Transverse colon (tissue), 4 donors: ENCODE results near the gene SULF2. TPM values are rescaled to one million over a fixed set of nuclear protein-coding genes. Genes with fewer than 3 reads are reported as not detected.

Experiments
- DNase-seq: peaks from one replicate; pipeline ENCODE4 v3.0.0-alpha.2; 2019
- H3K27ac ChIP-seq, 4 donors: fragments of 200-600 bp; sonication (generic); 2 replicates each; pipeline ENCODE4 v1.5.1; 2016 to 2018; ENCODE audit warnings: inconsistent platforms in 4 of 4
- H3K27me3 ChIP-seq: fragments of 200-600 bp; sonication (generic); 2 replicates; pipeline ENCODE4 v1.5.1; 2017; ENCODE audit warnings: inconsistent platforms
- H3K36me3 ChIP-seq, 4 donors: fragments of 200-600 bp; sonication (generic); 2 replicates each; pipeline ENCODE4 v1.5.1; 2017 to 2019; ENCODE audit warnings: inconsistent platforms in 4 of 4
- H3K4me1 ChIP-seq, 4 donors: fragments of 200-600 bp; sonication (generic); 2 replicates each; pipeline ENCODE4 v1.5.1; 2017 to 2020; ENCODE audit warnings: inconsistent platforms in 4 of 4
- H3K4me3 ChIP-seq, 4 donors: fragments of 200-600 bp; sonication (generic); 1 replicate in 1 of 4; 2 replicates in 3 of 4; pipeline versions ENCODE4 v1.5.1 to v1.6.1; 2017 to 2019; ENCODE audit warnings: inconsistent platforms in 4 of 4
- H3K9me3 ChIP-seq, 2 donors: fragments of 200-600 bp; sonication (generic); 2 replicates each; pipeline ENCODE4 v1.5.1; 2017 to 2019; ENCODE audit warnings: inconsistent platforms in 2 of 2
- EP300 ChIP-seq: sonication (generic); formaldehyde crosslinking; IDR thresholded peaks from one replicate; pipeline ENCODE4 v1.6.1; 2017; ENCODE audit warnings: antibody characterized with exemption, low read depth
- POLR2A ChIP-seq: fragments of 450-650 bp; IDR thresholded peaks from one replicate; pipeline ENCODE4 v1.6.1; 2016; ENCODE audit warnings: antibody characterized with exemption, mild to moderate bottlenecking, moderate library complexity
- POLR2AphosphoS5 ChIP-seq, 3 donors: sonication (generic); formaldehyde crosslinking; IDR thresholded peaks; one replicate each; pipeline ENCODE4 v1.6.1; 2016; ENCODE audit warnings: antibody characterized with exemption in 3 of 3
- WGBS, 2 donors: methylation state at CpG; one replicate each; pipeline ENCODE4 v1.1.5; 2018; ENCODE audit warnings: low coverage in 1 of 2; 5-methylcytosine and 5-hydroxymethylcytosine counted together
- in situ Hi-C, 4 donors: fragments of 200-750 bp; cut with MboI; loops; one replicate each; pipeline versions ENCODE4 v1.15.0 to v1.15.1; 2017; ENCODE audit warnings: low sequenced_read_pairs in 3 of 4, low pct_ligation_motif_present in 1 of 4, low pct_unique_long_range_greater_than_20kb in 1 of 4
- intact Hi-C: fragments of 100-400 bp; cut with DNase I; formaldehyde crosslinking; loops from one replicate; pipeline ENCODE4 v1.15.1; 2023; ENCODE audit warnings: low total_unique reads
- total RNA-seq, 4 donors: library from RNA; depleted of rRNA; stranded (reverse); fragments of >200 nt; gene quantifications; one replicate each; pipeline ENCODE4 v1.1.0, GENCODE V29; 2016
- TF ChIP-seq, protein P1 (sequence below), 5 experiments: fragments of 200-600 bp in 3 of 5; fragments of 450-650 bp in 2 of 5; sonication (generic) in 3 of 5; IDR thresholded peaks; 1 replicate in 2 of 5; 2 replicates in 3 of 5; pipeline ENCODE4 v1.5.1; 2016 to 2017; ENCODE audit warnings: antibody characterized with exemption in 5 of 5, inconsistent platforms in 3 of 5, mild to moderate bottlenecking in 2 of 5, moderate library complexity in 1 of 5

The SULF2 gene
- total RNA-seq, 4 donors from 2014 or later = 103 to 257 (median 191) TPM

DNA sequence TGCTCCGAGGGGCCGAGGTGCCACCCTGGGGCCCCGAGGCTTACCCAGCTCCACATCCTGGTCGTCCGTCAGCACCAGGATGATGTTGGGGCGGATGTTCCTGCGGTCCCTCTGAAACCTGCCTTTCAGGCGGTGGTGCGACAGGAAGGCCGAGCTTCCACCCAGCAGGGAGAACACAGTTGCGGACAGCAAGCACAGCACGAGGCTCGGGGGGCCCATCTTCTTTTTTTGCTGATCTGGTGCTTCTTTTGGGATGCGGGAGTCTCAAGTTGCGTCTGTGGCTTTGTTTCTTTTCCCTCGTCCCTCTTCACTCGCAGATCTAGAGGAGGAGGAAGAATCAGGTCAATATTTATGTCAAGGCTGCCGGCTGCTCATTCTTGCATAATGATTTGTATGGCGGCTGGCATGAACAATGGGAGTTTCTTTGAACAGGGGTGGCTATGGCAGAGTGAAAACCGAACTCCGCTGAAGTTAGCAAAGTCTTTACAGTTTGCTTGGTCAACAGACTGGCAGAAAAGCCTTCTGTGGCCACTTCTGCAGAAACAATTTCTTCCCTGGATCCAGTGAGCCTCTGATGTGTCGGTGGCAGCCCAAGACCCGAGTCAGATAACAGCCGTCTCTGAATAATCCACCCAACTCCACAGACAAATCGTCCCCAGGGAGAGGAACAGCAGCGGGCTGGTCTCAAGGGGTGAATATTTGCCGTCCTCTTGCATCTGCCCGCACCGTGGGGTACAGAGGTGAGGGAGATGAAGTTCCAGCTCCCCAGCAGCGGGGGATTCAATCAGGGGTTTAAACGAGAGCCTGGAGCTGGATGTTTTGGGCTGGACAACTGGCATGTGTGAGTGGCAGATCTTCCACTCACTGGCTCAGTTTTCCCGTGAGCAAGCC, 27.9 kb downstream of the SULF2 start:
- no peaks in the 10 kb centered on the region for H3K9me3 ChIP-seq
- intact Hi-C loops (no loop called here), in situ Hi-C loops (no loop called here)
- WGBS, 2 donors = 92 to 100% methylated on average over 1 to 32 of the region's 32 CpGs
- H3K4me1 ChIP-seq = no peaks in the 10 kb centered on the region
- no peak for DNase-seq
- peaks cover 0 to 3% (median 0%) of the 10 kb centered on the region in 4 donors for H3K36me3 ChIP-seq
- H3K4me3 ChIP-seq = no peak overlapping the region
- no peaks in the 10 kb centered on the region for H3K27me3 ChIP-seq
- TF ChIP-seq POLR2AphosphoS5 (IDR thresholded peaks at IDR 0.05) (no peak), POLR2A (no peak), EP300 (no peak)
- TF ChIP-seq, protein P1, sequence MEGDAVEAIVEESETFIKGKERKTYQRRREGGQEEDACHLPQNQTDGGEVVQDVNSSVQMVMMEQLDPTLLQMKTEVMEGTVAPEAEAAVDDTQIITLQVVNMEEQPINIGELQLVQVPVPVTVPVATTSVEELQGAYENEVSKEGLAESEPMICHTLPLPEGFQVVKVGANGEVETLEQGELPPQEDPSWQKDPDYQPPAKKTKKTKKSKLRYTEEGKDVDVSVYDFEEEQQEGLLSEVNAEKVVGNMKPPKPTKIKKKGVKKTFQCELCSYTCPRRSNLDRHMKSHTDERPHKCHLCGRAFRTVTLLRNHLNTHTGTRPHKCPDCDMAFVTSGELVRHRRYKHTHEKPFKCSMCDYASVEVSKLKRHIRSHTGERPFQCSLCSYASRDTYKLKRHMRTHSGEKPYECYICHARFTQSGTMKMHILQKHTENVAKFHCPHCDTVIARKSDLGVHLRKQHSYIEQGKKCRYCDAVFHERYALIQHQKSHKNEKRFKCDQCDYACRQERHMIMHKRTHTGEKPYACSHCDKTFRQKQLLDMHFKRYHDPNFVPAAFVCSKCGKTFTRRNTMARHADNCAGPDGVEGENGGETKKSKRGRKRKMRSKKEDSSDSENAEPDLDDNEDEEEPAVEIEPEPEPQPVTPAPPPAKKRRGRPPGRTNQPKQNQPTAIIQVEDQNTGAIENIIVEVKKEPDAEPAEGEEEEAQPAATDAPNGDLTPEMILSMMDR (IDR thresholded peaks at IDR 0.05) = no peak
- no peak overlapping the region for H3K27ac ChIP-seq

DNA sequence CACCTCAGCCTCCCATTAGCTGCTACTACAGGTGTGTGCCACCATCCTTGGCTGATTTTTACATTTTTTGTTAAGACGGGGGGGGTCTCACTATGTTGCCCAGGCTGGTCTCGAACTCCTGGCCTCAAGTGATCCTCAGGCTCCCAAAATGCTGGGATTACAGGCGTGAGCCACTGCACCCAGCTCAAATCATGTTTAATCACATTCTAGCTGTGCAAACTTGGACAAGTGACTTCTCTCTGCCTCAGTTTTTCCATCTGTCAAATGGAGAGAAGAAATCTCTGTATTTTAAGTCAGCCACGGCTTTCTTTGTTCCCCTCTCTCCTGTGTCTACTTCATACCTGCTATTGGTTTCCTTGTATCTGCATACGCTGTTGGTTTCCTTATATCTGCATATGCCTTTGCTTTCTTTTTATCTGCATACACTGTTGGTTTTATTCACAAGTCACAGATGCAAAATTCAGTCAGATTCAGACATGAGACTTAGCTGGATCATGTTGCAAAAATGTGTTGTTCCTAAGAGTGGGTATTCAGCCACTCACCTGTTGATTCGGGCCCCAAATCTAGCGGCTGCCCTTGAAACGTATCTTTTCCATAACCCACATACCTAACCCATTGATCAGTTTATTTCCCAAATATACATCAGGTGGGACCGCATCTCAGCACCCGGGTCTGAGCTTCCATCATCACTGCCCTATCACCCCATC, 30.2 kb downstream of the SULF2 start:
- no peak for DNase-seq
- intact Hi-C loops (no loop called here), in situ Hi-C loops (no loop called here)
- Histone ChIP-seq H3K4me3 (no peak overlapping the region), H3K36me3 (peaks cover 0 to 3% (median 0%) of the 10 kb centered on the region in 4 donors), H3K9me3 (no peaks in the 10 kb centered on the region), H3K27ac (no peak overlapping the region), H3K27me3 (no peaks in the 10 kb centered on the region), H3K4me1 (no peaks in the 10 kb centered on the region)
- WGBS, 2 donors = 93 to 98% methylated on average over 10 of the region's 10 CpGs
- TF ChIP-seq, protein P1 (IDR thresholded peaks at IDR 0.05) = no peak
- TF ChIP-seq POLR2A = no peak
- TF ChIP-seq POLR2AphosphoS5 (IDR thresholded peaks at IDR 0.05) = no peak
- no peak for TF ChIP-seq EP300

DNA sequence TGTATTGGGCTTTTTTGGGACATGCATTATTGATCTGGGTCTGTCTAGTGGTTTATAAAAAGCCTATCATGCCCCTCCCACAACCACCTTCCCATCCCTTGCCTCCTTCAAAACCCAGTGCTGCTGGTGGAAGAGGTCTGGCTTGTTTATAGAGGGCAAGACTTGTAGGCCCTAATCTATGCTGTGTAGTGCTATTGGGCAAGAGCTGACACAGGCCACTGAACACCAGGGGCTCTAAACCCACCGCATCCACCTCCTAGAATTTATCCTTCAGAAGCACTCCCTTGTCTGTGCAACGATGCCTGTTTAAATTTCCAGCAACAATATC, 30.9 kb downstream of the SULF2 start:
- Histone ChIP-seq H3K27me3 (no peaks in the 10 kb centered on the region), H3K27ac (no peak overlapping the region), H3K4me1 (peaks cover 0 to 6% (median 3%) of the 10 kb centered on the region in 4 donors), H3K4me3 (no peak overlapping the region), H3K36me3 (peaks cover 0 to 3% (median 0%) of the 10 kb centered on the region in 4 donors), H3K9me3 (no peaks in the 10 kb centered on the region)
- no peak for TF ChIP-seq EP300
- TF ChIP-seq, protein P1 (IDR thresholded peaks at IDR 0.05) = no peak
- TF ChIP-seq POLR2A = no peak
- no peak for TF ChIP-seq POLR2AphosphoS5 (IDR thresholded peaks at IDR 0.05)
- intact Hi-C loops (no loop called here), in situ Hi-C loops (no loop called here)
- 87 to 88% methylated on average over 2 of the region's 2 CpGs for WGBS, 2 donors
- no peak for DNase-seq

DNA sequence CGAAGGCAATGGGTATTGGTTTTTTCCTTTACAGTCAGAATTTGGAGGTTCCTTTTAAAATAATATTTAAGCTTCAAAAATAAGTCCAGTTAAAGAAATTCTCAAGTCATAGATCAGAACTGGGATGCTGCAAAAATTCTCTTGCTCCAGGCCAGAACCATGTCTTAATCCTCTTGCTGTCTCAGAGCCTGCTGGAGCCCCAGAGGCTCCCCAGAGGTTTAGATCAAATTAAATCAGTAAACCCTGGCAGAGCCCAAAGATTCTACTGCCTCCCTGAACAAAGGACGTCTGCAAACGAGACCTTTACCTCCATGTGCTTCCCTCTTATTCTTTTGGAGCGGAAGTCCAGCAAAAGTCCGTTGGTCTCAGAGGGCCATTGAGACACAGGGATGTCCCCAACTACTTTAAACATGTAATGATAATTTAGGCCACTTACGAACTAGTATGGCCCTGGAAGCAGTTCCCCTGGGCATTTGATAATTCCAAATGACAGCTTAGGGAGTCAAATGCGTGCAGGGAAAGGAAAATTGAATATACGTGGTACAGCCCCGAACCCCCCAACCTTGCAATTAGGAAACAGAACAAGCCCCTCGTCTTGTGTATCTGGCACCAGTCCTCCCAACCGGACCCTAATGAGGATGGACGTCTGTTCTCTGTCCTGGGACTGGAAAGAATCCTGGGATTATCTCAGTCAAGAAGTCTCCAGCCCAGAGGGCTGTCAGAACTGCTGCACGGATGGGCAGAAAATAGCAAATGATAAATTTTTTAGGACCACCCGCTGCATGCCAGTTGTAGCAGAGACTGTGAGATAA, 31.5 kb downstream of the SULF2 start:
- H3K4me1 ChIP-seq = peaks cover 0 to 11% (median 6%) of the 10 kb centered on the region in 4 donors
- intact Hi-C loops = no loop called here
- TF ChIP-seq POLR2A (no peak), EP300 (no peak), POLR2AphosphoS5 (IDR thresholded peaks at IDR 0.05) (no peak)
- TF ChIP-seq, protein P1 (IDR thresholded peaks at IDR 0.05) = no peak
- H3K27me3 ChIP-seq = no peaks in the 10 kb centered on the region
- WGBS, 2 donors = 82 to 87% methylated on average over 10 to 14 of the region's 14 CpGs
- no peak overlapping the region for H3K27ac ChIP-seq
- no peak for DNase-seq
- no peaks in the 10 kb centered on the region for H3K9me3 ChIP-seq
- H3K4me3 ChIP-seq = no peak overlapping the region
- in situ Hi-C loops = no loop called here
- peaks cover 0 to 3% (median 0%) of the 10 kb centered on the region in 4 donors for H3K36me3 ChIP-seq
